ENCODE measurements around the gene CDO1. TPM values are rescaled to one million over a fixed set of nuclear protein-coding genes. Genes with fewer than 3 reads are reported as not detected.
"Not testable (repeated sequence)": the region's sequence is repeated elsewhere in the genome, so short reads cannot be mapped to it uniquely, and the experiment has no call there.

CDO1 gene
- total RNA-seq, 2 donors from 2014 or later = 20.0 to 29.8 TPM

- no peaks in the 10 kb centered on the region for H3K9me3 ChIP-seq
- no peak for DNase-seq (ENCODE audit: low spot score)
- no peaks in the 10 kb centered on the region for H3K36me3 ChIP-seq
- no peak overlapping the region for H3K27ac ChIP-seq
- H3K4me1 ChIP-seq (replicated peaks) = no peaks in the 10 kb centered on the region
- no peaks in the 10 kb centered on the region for H3K27me3 ChIP-seq (replicated peaks; ENCODE audit: insufficient read depth)
- no peak for TF ChIP-seq POLR2AphosphoS5 (IDR thresholded peaks at IDR 0.05)
- WGBS = 48% methylated on average over 1 of the region's 1 CpG
- intact Hi-C loops (cut with DNase I) = no loop called here
- H3K4me3 ChIP-seq = no peak overlapping the region
These were observed 4.1 kb downstream of the CDO1 start for GRCh38 chr5:115812372-115812771.

- Histone ChIP-seq H3K27me3 (replicated peaks; ENCODE audit: insufficient read depth) (no peaks in the 10 kb centered on the region), H3K4me3 (no peak overlapping the region), H3K9me3 (no peaks in the 10 kb centered on the region), H3K4me1 (replicated peaks) (no peaks in the 10 kb centered on the region), H3K27ac (no peak overlapping the region), H3K36me3 (no peaks in the 10 kb centered on the region)
- no peak for DNase-seq (ENCODE audit: low spot score)
- no peak for TF ChIP-seq CTCF (IDR thresholded peaks at IDR 0.05)
- TF ChIP-seq POLR2AphosphoS5 (IDR thresholded peaks at IDR 0.05) = no peak
- no peak for TF ChIP-seq POLR2A (IDR thresholded peaks at IDR 0.05)
- intact Hi-C loops (cut with DNase I) = no loop called here
These were observed 5.1 kb downstream of the CDO1 start for GRCh38 chr5:115811406-115811805.

- Histone ChIP-seq H3K4me1 (replicated peaks) (no peaks in the 10 kb centered on the region), H3K27ac (no peak overlapping the region), H3K4me3 (no peak overlapping the region), H3K36me3 (no peaks in the 10 kb centered on the region), H3K9me3 (no peaks in the 10 kb centered on the region), H3K27me3 (replicated peaks; ENCODE audit: insufficient read depth) (no peaks in the 10 kb centered on the region)
- intact Hi-C loops (cut with DNase I) = no loop called here
- DNase-seq (ENCODE audit: low spot score) = no peak
- TF ChIP-seq CTCF (IDR thresholded peaks at IDR 0.05) (no peak), POLR2AphosphoS5 (IDR thresholded peaks at IDR 0.05) (no peak), POLR2A (IDR thresholded peaks at IDR 0.05) (no peak)
These were observed 5.7 kb downstream of the CDO1 start for GRCh38 chr5:115810761-115811160.

GRCh38 chr5:115809946-115810345, 6.5 kb downstream of the CDO1 start:
- Histone ChIP-seq H3K27ac (no peak overlapping the region), H3K27me3 (replicated peaks; ENCODE audit: insufficient read depth) (no peaks in the 10 kb centered on the region), H3K9me3 (no peaks in the 10 kb centered on the region), H3K36me3 (no peaks in the 10 kb centered on the region), H3K4me3 (no peak overlapping the region), H3K4me1 (replicated peaks) (no peaks in the 10 kb centered on the region)
- DNase-seq (ENCODE audit: low spot score) = no peak
- intact Hi-C loops (cut with DNase I) = no loop called here
- no peak for TF ChIP-seq POLR2AphosphoS5 (IDR thresholded peaks at IDR 0.05)
- TF ChIP-seq POLR2A (IDR thresholded peaks at IDR 0.05) = no peak
- TF ChIP-seq CTCF (IDR thresholded peaks at IDR 0.05) = no peak
- WGBS = 75% methylated on average over 2 of the region's 2 CpGs

- intact Hi-C loops (cut with DNase I); DNase-seq (ENCODE audit: low spot score); H3K36me3 ChIP-seq; H3K4me3 ChIP-seq; H3K27me3 ChIP-seq (replicated peaks; ENCODE audit: insufficient read depth); H3K4me1 ChIP-seq (replicated peaks); H3K9me3 ChIP-seq; H3K27ac ChIP-seq: not testable (repeated sequence)
- 92% methylated on average over 2 of the region's 2 CpGs for WGBS
These were observed 8.4 kb downstream of the CDO1 start for GRCh38 chr5:115808066-115808465.

GRCh38 chr5:115807654-115808052, 8.8 kb downstream of the CDO1 start:
- whole genome bisulfite sequencing = 93% methylated on average over 2 of the region's 2 CpGs
- Histone ChIP-seq H3K36me3 (no peaks in the 10 kb centered on the region), H3K4me3 (no peak overlapping the region), H3K9me3 (no peaks in the 10 kb centered on the region), H3K27ac (no peak overlapping the region), H3K27me3 (replicated peaks; ENCODE audit: insufficient read depth) (no peaks in the 10 kb centered on the region), H3K4me1 (replicated peaks) (no peaks in the 10 kb centered on the region)
- TF ChIP-seq CTCF (IDR thresholded peaks at IDR 0.05) = no peak
- no peak for TF ChIP-seq POLR2AphosphoS5 (IDR thresholded peaks at IDR 0.05)
- no peak for TF ChIP-seq POLR2A (IDR thresholded peaks at IDR 0.05)
- no peak for DNase-seq (ENCODE audit: low spot score)
- intact Hi-C loops (cut with DNase I) = no loop called here
